PC-9 (cell line): Measurements from ENCODE around the gene KMT2D. TPM values are rescaled to one million over a fixed set of nuclear protein-coding genes. Genes with fewer than 3 reads are reported as not detected.

ENCODE experiments used
- BruUV-seq: library from RNA; stranded (reverse); fragments of 400-500 nt; replicated peaks from 2 replicates; lab custom pipeline; 2021; lab: Mats Ljungman, UMichigan
- CTCF ChIA-PET: fragments of 300-600 bp; sonication (Branson Sonifier 250); formaldehyde crosslinking; loops from one replicate; lab custom pipeline; 2022; ENCODE audit warnings: antibody characterized with exemption; lab: Charles Lee
- POLR2A ChIA-PET: fragments of 300-600 bp; sonication (Branson Sonifier 250); formaldehyde crosslinking; loops from one replicate; lab custom pipeline; 2022; ENCODE audit warnings: antibody characterized with exemption; ENCODE audit not compliant: unreplicated experiment; lab: Charles Lee
- DNase-seq, 2 experiments: peaks; one replicate each; pipeline versions ENCODE4 v3.0.0 to v3.0.0-alpha.2; 2015 to 2022; ENCODE audit warnings: mixed read lengths in 1 of 2
- H2AFZ ChIP-seq: fragments of 200-600 bp; sonication (generic); 2 replicates; pipeline ENCODE4 v1.8.1; 2017; ENCODE audit warnings: antibody characterized with exemption
- H3F3A ChIP-seq: fragments of 200-600 bp; sonication (generic); 2 replicates; pipeline ENCODE4 v1.8.1; 2017; ENCODE audit warnings: antibody characterized with exemption, mild to moderate bottlenecking, low read depth; ENCODE audit not compliant: insufficient read depth
- H3K27ac ChIP-seq: fragments of 200-600 bp; sonication (generic); 2 replicates; pipeline ENCODE4 v1.6.1; 2016; ENCODE audit warnings: mixed run types
- H3K27me3 ChIP-seq: fragments of 200-600 bp; sonication (generic); 2 replicates; pipeline ENCODE4 v1.6.1; 2016; ENCODE audit warnings: low read depth, mixed run types; ENCODE audit not compliant: insufficient read depth
- H3K36me3 ChIP-seq: fragments of 200-600 bp; sonication (generic); 2 replicates; pipeline ENCODE4 v1.6.1; 2016; ENCODE audit warnings: low read depth, mixed run types
- H3K4me1 ChIP-seq: fragments of 200-600 bp; sonication (generic); replicated peaks from 2 replicates; pipeline ENCODE4 v1.6.1; 2016; ENCODE audit warnings: mixed run types; ENCODE audit not compliant: insufficient read depth
- H3K4me2 ChIP-seq: fragments of 200-600 bp; sonication (generic); 2 replicates; pipeline ENCODE4 v1.6.1; 2017; ENCODE audit warnings: mixed run types
- H3K4me3 ChIP-seq: fragments of 200-600 bp; sonication (generic); 2 replicates; pipeline ENCODE4 v1.6.1; 2016; ENCODE audit warnings: mixed run types
- H3K79me2 ChIP-seq: fragments of 200-600 bp; sonication (generic); 2 replicates; pipeline ENCODE4 v1.6.1; 2017; ENCODE audit warnings: low read depth, mixed run types
- H3K9me2 ChIP-seq: fragments of 200-600 bp; sonication (generic); 2 replicates; pipeline ENCODE4 v1.8.1; 2017; ENCODE audit warnings: mild to moderate bottlenecking; ENCODE audit not compliant: insufficient read depth
- H3K9me3 ChIP-seq: fragments of 200-600 bp; sonication (generic); 2 replicates; pipeline ENCODE4 v1.8.1; 2016; ENCODE audit warnings: low read depth; ENCODE audit not compliant: insufficient read depth
- H4K20me1 ChIP-seq: fragments of 200-600 bp; sonication (generic); 2 replicates; pipeline ENCODE4 v1.8.1; 2017; ENCODE audit not compliant: insufficient read depth
- CTCF ChIP-seq: fragments of 200-600 bp; sonication (generic); conservative IDR thresholded peaks from 2 replicates; pipeline ENCODE4 v1.6.1; 2017; ENCODE audit warnings: mixed run types, antibody characterized with exemption, mild to moderate bottlenecking, moderate library complexity
- EZH2 ChIP-seq: fragments of 200-600 bp; sonication (generic); IDR thresholded peaks from 2 replicates; pipeline ENCODE4 v1.8.0; 2017; ENCODE audit warnings: antibody characterized with exemption, low read depth
- intact Hi-C: fragments of 100-400 bp; cut with micrococcal nuclease; formaldehyde crosslinking; loops from one replicate; pipeline ENCODE4 v1.10.0; 2022; ENCODE audit not compliant: unreplicated experiment
- total RNA-seq: library from RNA; stranded (reverse); gene quantifications from 2 replicates; pipeline ENCODE4 v1.2.3, GENCODE V29; 2021

The KMT2D gene
- total RNA-seq, 1 experiment from 2014 or later, result 94.0 TPM

- Histone ChIP-seq H3K27ac (no peak overlapping the region), H3K36me3 (peaks cover 6% of the 10 kb centered on the region; the same call in 1 of the 2 replicates), H3K4me2 (peak overlapping the region; percentile 100), H3F3A (no peaks in the 10 kb centered on the region; the same call in 1 of the 2 replicates), H3K9me2 (no peaks in the 10 kb centered on the region), H3K4me3 (peak overlapping the region; percentile 87), H4K20me1 (peaks cover 54% of the 10 kb centered on the region), H3K27me3 (no peaks in the 10 kb centered on the region), H3K79me2 (peaks cover 68% of the 10 kb centered on the region), H3K4me1 (peaks cover 34% of the 10 kb centered on the region), H2AFZ (no peak overlapping the region), H3K9me3 (no peaks in the 10 kb centered on the region)
- intact Hi-C loops, result loop anchor here (5.0 kb wide), 1 partner anchor 41 kb away; the partner anchor contains the start of gene PRKAG1
- no peak for DNase-seq
- BruUV-seq, result no TSS peak
- no peak for TF ChIP-seq EZH2
- no peak for TF ChIP-seq CTCF
- ChIA-PET CTCF (interaction anchor here (0.6 kb wide), 1 partner anchor 1327 kb away, joined by 3 read pairs; no protein-coding TSS in a partner anchor), POLR2A (no interaction called here)
Observed at GRCh38 chr12:49058366-49059044, 2.1 kb downstream of the KMT2D start.

GRCh38 chr12:49057888-49058287, 2.7 kb downstream of the KMT2D start:
- intact Hi-C loops, result loop anchor here (5.0 kb wide), 1 partner anchor 41 kb away; the partner anchor contains the start of gene PRKAG1
- DNase-seq, result no peak
- Histone ChIP-seq H3F3A (no peaks in the 10 kb centered on the region; the same call in 1 of the 2 replicates), H2AFZ (no peak overlapping the region), H3K27me3 (no peaks in the 10 kb centered on the region), H3K9me3 (no peaks in the 10 kb centered on the region), H3K4me3 (peak overlapping the region; percentile 87), H3K9me2 (no peaks in the 10 kb centered on the region), H3K79me2 (peaks cover 68% of the 10 kb centered on the region), H4K20me1 (peaks cover 57% of the 10 kb centered on the region), H3K4me2 (peak overlapping the region; percentile 100), H3K36me3 (peaks cover 10% of the 10 kb centered on the region; the same call in 1 of the 2 replicates), H3K4me1 (peaks cover 34% of the 10 kb centered on the region), H3K27ac (no peak overlapping the region)
- BruUV-seq, result no TSS peak
- ChIA-PET POLR2A (no interaction called here), CTCF (no interaction called here)
- TF ChIP-seq CTCF (no peak), EZH2 (no peak)

- DNase-seq, result no peak
- H3K36me3 ChIP-seq, result peaks cover 10% of the 10 kb centered on the region; the same call in 1 of the 2 replicates
- peaks cover 26% of the 10 kb centered on the region for H3K4me1 ChIP-seq
- POLR2A ChIA-PET, result no interaction called here
- H3K79me2 ChIP-seq, result peaks cover 64% of the 10 kb centered on the region
- no peaks in the 10 kb centered on the region for H3F3A ChIP-seq
- no peak overlapping the region for H3K4me3 ChIP-seq
- BruUV-seq, result no TSS peak
- peaks cover 57% of the 10 kb centered on the region for H4K20me1 ChIP-seq
- CTCF ChIA-PET, result interaction anchor here (0.7 kb wide), 1 partner anchor 38 kb away, joined by 4 read pairs; the partner anchor contains the start of gene DHH
- TF ChIP-seq CTCF (no peak), EZH2 (no peak)
- H3K9me2 ChIP-seq, result no peaks in the 10 kb centered on the region
- no peaks in the 10 kb centered on the region for H3K9me3 ChIP-seq
- no peaks in the 10 kb centered on the region for H3K27me3 ChIP-seq
- H2AFZ ChIP-seq, result no peak overlapping the region
- peak overlapping the region; percentile 100; the same call in 1 of the 2 replicates for H3K4me2 ChIP-seq
- intact Hi-C loops, result loop anchor here (5.0 kb wide), 1 partner anchor 39 kb away; the partner anchor contains the start of gene PRKAG1
- no peak overlapping the region for H3K27ac ChIP-seq
Observed at GRCh38 chr12:49055978-49056754, 4.4 kb downstream of the KMT2D start.
